Transverse colon (tissue), 4 donors: ENCODE data around the gene TRIP13.
A peak's percentile ranks its signal among the peaks of the same experiment; 100 is the strongest.

Source experiments
- POLR2A ChIP-seq: fragments of 450-650 bp; IDR thresholded peaks from one replicate; pipeline ENCODE4 v1.6.1; 2016; ENCODE audit warnings: antibody characterized with exemption, mild to moderate bottlenecking, moderate library complexity
- POLR2AphosphoS5 ChIP-seq, 3 donors: sonication (generic); formaldehyde crosslinking; IDR thresholded peaks; one replicate each; pipeline ENCODE4 v1.6.1; 2016; ENCODE audit warnings: antibody characterized with exemption in 3 of 3
- TF ChIP-seq, protein P1 (sequence below), 5 experiments: fragments of 200-600 bp in 3 of 5; fragments of 450-650 bp in 2 of 5; sonication (generic) in 3 of 5; IDR thresholded peaks; 1 replicate in 2 of 5; 2 replicates in 3 of 5; pipeline ENCODE4 v1.5.1; 2016 to 2017; ENCODE audit warnings: antibody characterized with exemption in 5 of 5, inconsistent platforms in 3 of 5, mild to moderate bottlenecking in 2 of 5, moderate library complexity in 1 of 5

DNA sequence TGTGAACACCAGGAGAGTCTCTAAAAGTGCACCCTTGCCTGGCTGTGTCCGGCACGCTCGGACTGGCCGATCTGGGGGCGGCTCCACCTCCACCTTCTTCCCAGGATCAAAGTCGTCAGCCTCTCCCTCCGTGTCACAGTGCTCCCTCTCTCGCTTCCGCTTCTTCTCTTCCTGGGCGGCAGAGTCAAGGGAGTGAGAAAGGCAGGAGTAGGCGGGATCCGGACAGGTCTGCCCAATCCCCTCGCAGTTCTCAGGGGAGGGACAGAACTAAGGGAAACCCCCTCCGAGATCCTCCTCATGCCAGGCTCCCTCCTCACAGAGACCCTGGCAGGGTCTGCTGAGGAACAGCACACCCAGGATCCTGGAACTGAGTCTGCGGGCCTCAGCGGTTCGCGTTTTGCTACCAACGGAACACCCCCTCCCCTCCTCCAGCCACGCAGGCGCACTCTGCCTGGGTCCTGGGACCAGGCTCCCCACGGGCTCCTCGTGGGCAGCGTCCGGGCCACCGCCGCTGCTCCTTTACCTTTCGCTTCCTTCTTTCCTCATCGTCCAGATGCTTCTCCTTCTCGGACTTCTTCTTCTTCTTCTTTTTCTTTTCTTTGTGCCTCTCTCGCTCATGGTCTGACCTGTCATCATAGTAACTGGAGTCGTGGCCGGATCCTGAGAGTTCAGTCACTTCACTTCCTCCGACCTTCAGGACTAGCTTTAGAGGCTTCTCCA, 1.4 kb upstream of the TRIP13 start:
- TF ChIP-seq, protein P1, sequence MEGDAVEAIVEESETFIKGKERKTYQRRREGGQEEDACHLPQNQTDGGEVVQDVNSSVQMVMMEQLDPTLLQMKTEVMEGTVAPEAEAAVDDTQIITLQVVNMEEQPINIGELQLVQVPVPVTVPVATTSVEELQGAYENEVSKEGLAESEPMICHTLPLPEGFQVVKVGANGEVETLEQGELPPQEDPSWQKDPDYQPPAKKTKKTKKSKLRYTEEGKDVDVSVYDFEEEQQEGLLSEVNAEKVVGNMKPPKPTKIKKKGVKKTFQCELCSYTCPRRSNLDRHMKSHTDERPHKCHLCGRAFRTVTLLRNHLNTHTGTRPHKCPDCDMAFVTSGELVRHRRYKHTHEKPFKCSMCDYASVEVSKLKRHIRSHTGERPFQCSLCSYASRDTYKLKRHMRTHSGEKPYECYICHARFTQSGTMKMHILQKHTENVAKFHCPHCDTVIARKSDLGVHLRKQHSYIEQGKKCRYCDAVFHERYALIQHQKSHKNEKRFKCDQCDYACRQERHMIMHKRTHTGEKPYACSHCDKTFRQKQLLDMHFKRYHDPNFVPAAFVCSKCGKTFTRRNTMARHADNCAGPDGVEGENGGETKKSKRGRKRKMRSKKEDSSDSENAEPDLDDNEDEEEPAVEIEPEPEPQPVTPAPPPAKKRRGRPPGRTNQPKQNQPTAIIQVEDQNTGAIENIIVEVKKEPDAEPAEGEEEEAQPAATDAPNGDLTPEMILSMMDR (IDR thresholded peaks at IDR 0.05): no peak
- TF ChIP-seq POLR2A: peak; percentile 22
- no peak for TF ChIP-seq POLR2AphosphoS5 (IDR thresholded peaks at IDR 0.05)
